ENCODE data around the gene CPSF6.
"Not testable (repeated sequence)": the region's sequence is repeated elsewhere in the genome, so short reads cannot be mapped to it uniquely, and the experiment has no call there.

Gene CPSF6

DNA sequence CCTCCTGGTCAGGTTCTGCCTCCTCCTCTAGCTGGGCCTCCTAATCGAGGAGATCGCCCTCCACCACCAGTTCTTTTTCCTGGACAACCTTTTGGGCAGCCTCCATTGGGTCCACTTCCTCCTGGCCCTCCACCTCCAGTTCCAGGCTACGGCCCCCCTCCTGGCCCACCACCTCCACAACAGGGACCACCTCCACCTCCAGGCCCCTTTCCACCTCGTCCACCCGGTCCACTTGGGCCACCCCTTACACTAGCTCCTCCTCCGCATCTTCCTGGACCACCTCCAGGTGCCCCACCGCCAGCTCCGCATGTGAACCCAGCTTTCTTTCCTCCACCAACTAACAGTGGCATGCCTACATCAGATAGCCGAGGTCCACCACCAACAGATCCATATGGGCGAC lies 19.3 kb downstream of the CPSF6 start:
- in situ Hi-C loops (cut with HindIII; ENCODE audit: low sequenced_read_pairs): no loop called here

DNA sequence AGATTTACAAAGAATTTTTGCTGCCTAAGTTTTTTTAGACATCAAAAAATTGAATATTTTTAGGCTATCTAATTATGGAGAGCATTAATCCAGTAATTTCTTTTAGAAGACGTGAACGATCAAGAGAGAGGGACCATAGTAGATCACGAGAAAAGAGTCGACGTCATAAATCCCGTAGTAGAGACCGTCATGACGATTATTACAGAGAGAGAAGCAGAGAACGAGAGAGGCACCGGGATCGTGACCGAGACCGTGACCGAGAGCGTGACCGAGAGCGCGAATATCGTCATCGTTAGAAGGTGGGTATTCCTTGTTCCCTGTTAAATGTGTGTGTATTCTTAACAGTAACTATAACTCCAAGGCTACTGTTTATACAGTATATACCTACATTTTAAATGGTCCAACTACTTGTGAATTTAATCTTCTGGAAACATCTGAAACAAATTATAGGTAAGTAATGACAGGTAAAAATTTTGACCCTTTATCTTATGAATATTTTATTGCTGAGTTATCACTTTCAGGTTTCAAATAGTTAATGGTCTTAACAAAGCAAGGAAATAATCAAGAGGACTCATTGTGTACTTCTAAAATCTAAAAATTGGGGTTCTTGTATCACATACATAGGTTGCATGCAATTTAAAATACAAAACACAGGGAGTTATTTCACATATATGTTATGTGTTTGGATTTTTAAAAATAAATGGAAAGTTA lies 23.1 kb downstream of the CPSF6 start:
- in situ Hi-C loops (cut with HindIII; ENCODE audit: low sequenced_read_pairs): no loop called here

GRCh38 chr12:69265205-69265604 lies 25.8 kb downstream of the CPSF6 start:
- in situ Hi-C loops (cut with HindIII; ENCODE audit: low sequenced_read_pairs): no loop called here

GRCh38 chr12:69265633-69266032 lies 26.3 kb downstream of the CPSF6 start:
- in situ Hi-C loops (cut with HindIII; ENCODE audit: low sequenced_read_pairs): not testable (repeated sequence)

DNA sequence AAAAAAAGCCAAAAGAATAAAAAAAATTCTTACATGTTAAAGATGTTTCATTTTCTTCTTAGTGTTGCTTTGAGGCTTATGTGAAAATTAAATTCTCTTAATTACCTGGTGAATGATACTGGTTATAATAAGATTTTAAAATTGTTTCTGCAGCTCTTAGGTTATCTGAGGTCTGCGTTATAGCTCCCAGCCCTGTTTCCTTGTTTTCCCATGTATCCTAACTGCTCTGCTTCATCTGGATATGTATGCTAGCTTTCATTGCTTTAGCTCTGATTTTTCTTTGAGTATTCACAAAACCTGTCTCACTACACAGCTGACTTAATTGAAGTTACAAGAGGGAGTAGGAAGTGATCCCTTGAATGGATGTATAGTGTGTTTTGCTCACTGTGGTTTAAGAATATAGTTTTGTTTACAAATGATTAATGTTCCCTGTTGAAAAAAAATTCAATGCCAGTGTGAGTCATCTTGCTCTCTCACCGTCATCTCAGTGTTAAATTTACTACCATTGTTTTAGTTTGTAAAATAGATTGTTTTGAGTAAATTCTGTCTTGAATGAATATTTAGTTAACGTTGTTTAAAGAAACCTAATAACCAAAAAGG lies 26.8 kb downstream of the CPSF6 start:
- in situ Hi-C loops (cut with HindIII; ENCODE audit: low sequenced_read_pairs): no loop called here

- in situ Hi-C loops (cut with HindIII; ENCODE audit: low sequenced_read_pairs): no loop called here
Observed at GRCh38 chr12:69269736-69270135, 30.4 kb downstream of the CPSF6 start.

DNA sequence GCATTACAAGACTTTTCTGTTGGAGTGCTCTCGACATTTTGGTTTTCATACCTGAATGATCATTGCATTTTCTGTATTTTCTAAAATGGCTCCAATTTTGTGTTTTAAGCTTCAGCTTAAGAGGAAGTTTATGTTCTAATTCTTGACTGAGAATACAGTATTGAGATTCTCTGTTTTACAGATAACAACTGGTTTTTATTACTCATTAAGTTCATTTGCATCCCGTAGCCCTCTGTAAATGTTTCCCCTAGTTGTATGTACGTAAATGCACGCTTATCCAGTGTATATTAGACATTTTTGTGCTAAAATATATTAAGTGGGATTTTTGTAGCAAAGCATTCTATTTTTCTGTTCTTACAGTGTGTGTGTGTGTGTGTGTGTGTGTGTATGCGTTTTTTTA lies 33.1 kb downstream of the CPSF6 start:
- in situ Hi-C loops (cut with HindIII; ENCODE audit: low sequenced_read_pairs): no loop called here

GRCh38 chr12:69274861-69275260 lies 35.5 kb downstream of the CPSF6 start:
- in situ Hi-C loops (cut with HindIII; ENCODE audit: low sequenced_read_pairs): no loop called here

DNA sequence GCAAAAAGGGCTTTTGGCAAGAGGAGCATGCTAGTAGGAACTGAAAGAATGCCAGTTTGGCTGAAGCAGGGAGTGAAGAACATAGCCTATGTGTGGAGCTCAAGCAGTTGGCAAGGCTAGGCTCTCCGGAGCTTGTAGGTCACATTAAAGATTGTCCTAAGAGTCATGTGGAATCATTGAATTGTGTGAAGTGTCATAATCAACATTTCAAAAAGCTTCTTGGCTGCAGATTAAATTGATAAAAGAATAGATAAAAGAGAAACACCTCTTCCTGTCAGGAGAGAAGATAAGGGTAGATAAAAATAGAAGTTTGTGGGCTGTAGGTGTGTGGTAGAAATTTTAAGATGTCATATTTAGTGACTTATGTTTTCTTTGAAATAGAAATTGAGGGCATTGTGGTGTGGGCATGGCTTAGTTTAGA lies 36.1 kb downstream of the CPSF6 start:
- in situ Hi-C loops (cut with HindIII; ENCODE audit: low sequenced_read_pairs): no loop called here

GRCh38 chr12:69278814-69279782 lies 39.7 kb downstream of the CPSF6 start:
- in situ Hi-C loops (cut with HindIII; ENCODE audit: low sequenced_read_pairs): no loop called here

- in situ Hi-C loops (cut with HindIII; ENCODE audit: low sequenced_read_pairs): no loop called here
Observed at GRCh38 chr12:69284131-69284530, 44.8 kb downstream of the CPSF6 start.

DNA sequence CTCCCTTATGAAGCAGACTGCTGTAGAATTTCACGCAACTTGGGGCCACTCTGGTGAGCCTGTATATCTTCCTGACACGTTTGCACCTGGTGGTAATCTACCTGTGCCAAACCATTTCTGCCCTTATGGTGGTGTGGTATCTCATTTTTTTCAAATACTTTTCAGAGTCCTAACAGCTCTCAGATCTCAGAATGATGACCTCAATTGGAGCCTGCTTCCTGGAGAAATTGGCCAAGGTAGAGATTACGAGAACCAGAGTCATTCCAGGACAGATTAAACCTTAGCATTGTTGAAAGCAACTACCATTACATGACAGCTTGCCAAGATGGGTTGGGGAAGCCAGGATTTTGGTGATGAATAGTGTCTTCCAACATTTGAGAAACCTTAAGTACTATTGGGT lies 48.2 kb downstream of the CPSF6 start:
- in situ Hi-C loops (cut with HindIII; ENCODE audit: low sequenced_read_pairs): no loop called here

- in situ Hi-C loops (cut with HindIII; ENCODE audit: low sequenced_read_pairs): no loop called here
Observed at GRCh38 chr12:69290545-69291277, 51.3 kb downstream of the CPSF6 start.

GRCh38 chr12:69291278-69291593 lies 51.9 kb downstream of the CPSF6 start:
- in situ Hi-C loops (cut with HindIII; ENCODE audit: low sequenced_read_pairs): no loop called here

- in situ Hi-C loops (cut with HindIII; ENCODE audit: low sequenced_read_pairs): no loop called here
Observed at GRCh38 chr12:69298133-69298532, 58.8 kb downstream of the CPSF6 start.

DNA sequence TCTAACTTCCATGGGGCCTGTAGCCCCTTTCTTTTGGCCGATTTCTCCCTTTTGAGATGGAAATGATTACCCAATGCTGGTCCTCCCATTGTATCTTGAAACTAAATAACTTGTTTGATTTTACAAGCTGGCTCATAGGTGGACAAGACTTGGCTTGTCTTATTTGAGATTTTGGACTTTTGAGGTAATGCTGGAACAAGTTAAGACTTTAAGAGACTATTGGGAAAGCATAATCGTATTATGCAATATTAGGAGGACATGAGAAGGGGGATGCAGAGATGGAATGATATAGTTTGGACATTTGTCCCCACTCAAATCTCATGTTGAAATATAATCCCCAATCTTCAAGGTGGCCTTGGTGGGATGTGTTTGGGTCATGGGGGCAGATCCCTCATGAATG lies 59.6 kb downstream of the CPSF6 start:
- in situ Hi-C loops (cut with HindIII; ENCODE audit: low sequenced_read_pairs): no loop called here

GRCh38 chr12:69304284-69304683 lies 64.9 kb downstream of the CPSF6 start:
- in situ Hi-C loops (cut with HindIII; ENCODE audit: low sequenced_read_pairs): no loop called here

DNA sequence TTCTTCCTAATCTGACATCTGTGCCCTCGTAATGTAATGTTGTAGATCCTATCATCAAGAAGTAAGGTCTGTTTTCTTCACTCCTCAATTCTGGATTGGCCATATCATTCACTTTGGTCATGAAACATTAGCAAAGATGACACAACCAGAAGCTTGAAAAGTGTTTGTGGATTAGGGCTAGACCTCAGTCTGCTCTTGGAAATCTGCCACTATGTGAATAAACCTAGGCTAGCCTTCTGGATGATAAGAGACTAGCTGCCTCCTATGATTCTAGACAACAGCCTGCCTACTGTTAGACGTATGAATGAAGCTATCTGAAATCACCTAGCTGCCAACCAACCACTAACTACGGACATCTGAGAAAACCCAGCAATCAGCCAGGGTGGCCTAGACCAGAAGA lies 70.1 kb downstream of the CPSF6 start:
- in situ Hi-C loops (cut with HindIII; ENCODE audit: low sequenced_read_pairs): no loop called here

DNA sequence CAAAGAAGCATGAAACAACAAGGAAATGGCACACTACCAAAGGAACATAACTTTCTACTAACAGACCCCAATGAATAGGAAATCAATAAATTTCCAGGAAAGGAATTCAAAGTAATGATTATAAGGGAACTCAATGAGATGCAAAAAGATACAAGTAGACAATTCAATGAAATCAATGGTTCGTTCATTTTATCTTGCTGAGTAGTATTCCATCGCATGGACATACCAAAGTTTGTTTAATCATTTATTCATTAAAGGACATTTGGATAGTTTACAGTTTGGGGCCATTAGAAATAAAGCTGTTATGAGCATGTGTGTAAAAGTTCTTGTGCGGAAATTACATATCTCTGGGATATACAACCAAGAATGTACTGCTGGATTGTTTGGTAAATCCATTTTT lies 73.8 kb downstream of the CPSF6 start:
- in situ Hi-C loops (cut with HindIII; ENCODE audit: low sequenced_read_pairs): no loop called here

- in situ Hi-C loops (cut with HindIII; ENCODE audit: low sequenced_read_pairs): not testable (repeated sequence)
Observed at GRCh38 chr12:69316784-69317183, 77.4 kb downstream of the CPSF6 start.

- in situ Hi-C loops (cut with HindIII; ENCODE audit: low sequenced_read_pairs): not testable (repeated sequence)
Observed at GRCh38 chr12:69317233-69317632, 77.9 kb downstream of the CPSF6 start.
